HepG2 (cell line): ENCODE measurements around the gene DALRD3. TPM values are rescaled to one million over a fixed set of nuclear protein-coding genes. Genes with fewer than 3 reads are reported as not detected.

ENCODE experiments used
- BCL3 ChIP-seq: sonication (generic); formaldehyde crosslinking; IDR thresholded peaks from 2 replicates; pipeline ENCODE4 v1.5.1; 2020; ENCODE audit warnings: mild to moderate bottlenecking, missing genetic modification reagents, moderate library complexity
- MAZ ChIP-seq, 2 experiments: sonication (generic) in 1 of 2; formaldehyde crosslinking in 1 of 2; IDR thresholded peaks; 2 replicates each; pipeline versions ENCODE4 v1.5.0 to v1.6.1; 2012 to 2020; ENCODE audit warnings: low read depth in 2 of 2, mild to moderate bottlenecking in 2 of 2, borderline replicate concordance in 1 of 2, improper control_type of control experiment in 1 of 2, low read length in 1 of 2, missing genetic modification reagents in 1 of 2, moderate library complexity in 1 of 2
- NR2F6 ChIP-seq, 2 experiments: IDR thresholded peaks; 2 replicates each; pipeline ENCODE4 v1.6.1; 2016; ENCODE audit warnings: antibody characterized with exemption in 1 of 2, mild to moderate bottlenecking in 1 of 2
- REPIN1 ChIP-seq: sonication (generic); formaldehyde crosslinking; IDR thresholded peaks from 2 replicates; pipeline ENCODE4 v1.8.0; 2022; ENCODE audit warnings: missing genetic modification reagents, low read depth, mild to moderate bottlenecking, borderline replicate concordance
- SMAD3 ChIP-seq: sonication (generic); formaldehyde crosslinking; IDR thresholded peaks from 2 replicates; pipeline ENCODE4 v1.4.0; 2020; ENCODE audit warnings: missing genetic modification reagents
- ZNF24 ChIP-seq: fragments of 450-650 bp; IDR thresholded peaks from 2 replicates; pipeline ENCODE4 v1.6.1; 2017; ENCODE audit warnings: antibody characterized with exemption, mild to moderate bottlenecking
- ZNF432 ChIP-seq: sonication (generic); formaldehyde crosslinking; IDR thresholded peaks from 2 replicates; pipeline ENCODE4 v1.5.0; 2020; ENCODE audit warnings: missing genetic modification reagents, mild to moderate bottlenecking, borderline replicate concordance
- ZNF598 ChIP-seq: sonication (generic); formaldehyde crosslinking; IDR thresholded peaks from 2 replicates; pipeline ENCODE4 v1.5.1; 2020; ENCODE audit warnings: mild to moderate bottlenecking, missing genetic modification reagents, borderline replicate concordance
- ZNF776 ChIP-seq: sonication (generic); formaldehyde crosslinking; IDR thresholded peaks from 2 replicates; pipeline ENCODE4 v1.4.0; 2020; ENCODE audit warnings: mild to moderate bottlenecking, missing genetic modification reagents
- ZNF780A ChIP-seq: sonication (generic); formaldehyde crosslinking; IDR thresholded peaks from 2 replicates; pipeline ENCODE4 v1.8.0; 2022; ENCODE audit warnings: mild to moderate bottlenecking, missing genetic modification reagents, moderate library complexity
- ZNF841 ChIP-seq: sonication (generic); formaldehyde crosslinking; IDR thresholded peaks from 2 replicates; pipeline ENCODE4 v1.8.1; 2023; ENCODE audit warnings: missing genetic modification reagents, borderline replicate concordance
- polyA plus RNA-seq, 8 experiments: library from polyadenylated mRNA; depleted of rRNA in 3 of 8; stranded (reverse) in 7 of 8; unstranded in 1 of 8; fragments of >200 nt; fragmentation: Illumina TruSeq in 4 of 8; extraction: Trizol in 4 of 8; gene quantifications; 2 replicates each; pipeline versions ENCODE4 v1.2.1 to v1.2.3, GENCODE V29; 2011 to 2016; ENCODE audit warnings: low read depth in 4 of 8, missing spikeins in 1 of 8, mixed read lengths in 1 of 8; ENCODE audit not compliant: insufficient read depth in 1 of 8
- total RNA-seq, 5 experiments: library from RNA; depleted of rRNA; stranded (reverse); fragments of >200 nt; fragmentation: Illumina TruSeq; extraction: Trizol; gene quantifications; 2 replicates each; pipeline ENCODE4 v1.2.3, GENCODE V29; 2016; ENCODE audit warnings: low read depth in 1 of 5
- TF ChIP-seq, protein P1 (sequence below): sonication (generic); formaldehyde crosslinking; IDR thresholded peaks from 2 replicates; pipeline ENCODE4 v1.4.0; 2020; ENCODE audit warnings: mild to moderate bottlenecking, missing genetic modification reagents, borderline replicate concordance
- TF ChIP-seq, protein P2 (sequence below): sonication (generic); formaldehyde crosslinking; IDR thresholded peaks from 2 replicates; pipeline ENCODE4 v1.5.0; 2020; ENCODE audit warnings: mild to moderate bottlenecking, missing genetic modification reagents, moderate library complexity

The DALRD3 gene
- total and polyA plus RNA-seq, 2 of the 13 experiments (the other 11 are each of a cell fraction or from before 2014, with no cell fraction given): 19.9 to 36.5 TPM

DNA sequence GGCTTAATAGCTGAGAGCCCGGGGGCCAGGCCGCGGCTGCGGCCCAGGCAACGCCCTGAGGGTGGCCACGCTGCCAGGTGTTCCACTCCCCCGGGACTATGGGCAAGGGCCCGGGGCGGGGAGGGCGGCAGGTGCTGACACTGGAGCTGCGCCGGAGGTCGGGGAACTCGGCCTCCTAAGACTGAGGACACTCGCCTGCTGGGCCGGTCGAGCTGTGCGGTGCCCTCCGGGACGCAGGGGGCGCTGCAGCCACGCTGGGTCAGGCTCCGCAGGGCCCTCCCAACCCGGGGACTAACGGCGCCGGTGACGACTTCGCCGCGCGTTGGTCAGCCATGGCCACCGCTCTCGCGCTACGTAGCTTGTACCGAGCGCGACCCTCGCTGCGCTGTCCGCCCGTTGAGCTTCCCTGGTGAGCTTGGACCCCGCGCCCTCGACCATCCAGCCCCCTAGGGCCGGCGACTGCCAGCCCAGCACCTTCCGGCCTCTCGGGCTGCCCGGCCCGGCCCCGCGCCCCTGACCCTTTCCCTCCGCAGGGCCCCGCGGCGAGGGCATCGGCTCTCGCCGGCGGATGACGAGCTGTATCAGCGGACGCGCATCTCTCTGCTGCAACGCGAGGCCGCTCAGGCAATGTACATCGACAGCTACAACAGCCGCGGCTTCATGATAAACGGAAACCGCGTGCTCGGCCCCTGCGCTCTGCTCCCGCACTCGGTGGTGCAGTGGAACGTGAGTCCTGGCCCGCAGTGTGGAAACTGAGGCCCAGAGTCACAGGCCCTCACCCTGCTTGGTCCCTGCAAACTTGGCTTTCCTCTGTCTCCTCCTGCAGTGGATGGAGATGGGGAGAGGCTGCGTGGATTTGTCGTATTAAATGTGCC, 3.7 kb upstream of the DALRD3 start, which contains the start of gene NDUFAF3 (continued):
- TF ChIP-seq, protein P1, sequence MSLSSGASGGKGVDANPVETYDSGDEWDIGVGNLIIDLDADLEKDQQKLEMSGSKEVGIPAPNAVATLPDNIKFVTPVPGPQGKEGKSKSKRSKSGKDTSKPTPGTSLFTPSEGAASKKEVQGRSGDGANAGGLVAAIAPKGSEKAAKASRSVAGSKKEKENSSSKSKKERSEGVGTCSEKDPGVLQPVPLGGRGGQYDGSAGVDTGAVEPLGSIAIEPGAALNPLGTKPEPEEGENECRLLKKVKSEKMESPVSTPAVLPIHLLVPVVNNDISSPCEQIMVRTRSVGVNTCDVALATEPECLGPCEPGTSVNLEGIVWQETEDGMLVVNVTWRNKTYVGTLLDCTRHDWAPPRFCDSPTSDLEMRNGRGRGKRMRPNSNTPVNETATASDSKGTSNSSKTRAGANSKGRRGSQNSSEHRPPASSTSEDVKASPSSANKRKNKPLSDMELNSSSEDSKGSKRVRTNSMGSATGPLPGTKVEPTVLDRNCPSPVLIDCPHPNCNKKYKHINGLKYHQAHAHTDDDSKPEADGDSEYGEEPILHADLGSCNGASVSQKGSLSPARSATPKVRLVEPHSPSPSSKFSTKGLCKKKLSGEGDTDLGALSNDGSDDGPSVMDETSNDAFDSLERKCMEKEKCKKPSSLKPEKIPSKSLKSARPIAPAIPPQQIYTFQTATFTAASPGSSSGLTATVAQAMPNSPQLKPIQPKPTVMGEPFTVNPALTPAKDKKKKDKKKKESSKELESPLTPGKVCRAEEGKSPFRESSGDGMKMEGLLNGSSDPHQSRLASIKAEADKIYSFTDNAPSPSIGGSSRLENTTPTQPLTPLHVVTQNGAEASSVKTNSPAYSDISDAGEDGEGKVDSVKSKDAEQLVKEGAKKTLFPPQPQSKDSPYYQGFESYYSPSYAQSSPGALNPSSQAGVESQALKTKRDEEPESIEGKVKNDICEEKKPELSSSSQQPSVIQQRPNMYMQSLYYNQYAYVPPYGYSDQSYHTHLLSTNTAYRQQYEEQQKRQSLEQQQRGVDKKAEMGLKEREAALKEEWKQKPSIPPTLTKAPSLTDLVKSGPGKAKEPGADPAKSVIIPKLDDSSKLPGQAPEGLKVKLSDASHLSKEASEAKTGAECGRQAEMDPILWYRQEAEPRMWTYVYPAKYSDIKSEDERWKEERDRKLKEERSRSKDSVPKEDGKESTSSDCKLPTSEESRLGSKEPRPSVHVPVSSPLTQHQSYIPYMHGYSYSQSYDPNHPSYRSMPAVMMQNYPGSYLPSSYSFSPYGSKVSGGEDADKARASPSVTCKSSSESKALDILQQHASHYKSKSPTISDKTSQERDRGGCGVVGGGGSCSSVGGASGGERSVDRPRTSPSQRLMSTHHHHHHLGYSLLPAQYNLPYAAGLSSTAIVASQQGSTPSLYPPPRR (CRISPR knock-in tag): no peak
- no peak for TF ChIP-seq SMAD3 (CRISPR knock-in tag)
- TF ChIP-seq ZNF24: 0 out of 2 replicates have a peak, but pooled peaks have one; percentile 10
- peak; percentile 89; the same call in 1 of the 2 replicates for TF ChIP-seq ZNF776 (CRISPR knock-in tag)
- TF ChIP-seq REPIN1 (CRISPR knock-in tag): peak; percentile 71; the same call in 1 of the 2 replicates
- peak; percentile 71; the same call in 1 of the 2 replicates for TF ChIP-seq ZNF780A (CRISPR knock-in tag)
- TF ChIP-seq ZNF841 (CRISPR knock-in tag): no peak
- 0 out of 2 replicates have a peak, but pooled peaks have one; percentile 73 for TF ChIP-seq ZNF432 (CRISPR knock-in tag)
- TF ChIP-seq, protein P2, sequence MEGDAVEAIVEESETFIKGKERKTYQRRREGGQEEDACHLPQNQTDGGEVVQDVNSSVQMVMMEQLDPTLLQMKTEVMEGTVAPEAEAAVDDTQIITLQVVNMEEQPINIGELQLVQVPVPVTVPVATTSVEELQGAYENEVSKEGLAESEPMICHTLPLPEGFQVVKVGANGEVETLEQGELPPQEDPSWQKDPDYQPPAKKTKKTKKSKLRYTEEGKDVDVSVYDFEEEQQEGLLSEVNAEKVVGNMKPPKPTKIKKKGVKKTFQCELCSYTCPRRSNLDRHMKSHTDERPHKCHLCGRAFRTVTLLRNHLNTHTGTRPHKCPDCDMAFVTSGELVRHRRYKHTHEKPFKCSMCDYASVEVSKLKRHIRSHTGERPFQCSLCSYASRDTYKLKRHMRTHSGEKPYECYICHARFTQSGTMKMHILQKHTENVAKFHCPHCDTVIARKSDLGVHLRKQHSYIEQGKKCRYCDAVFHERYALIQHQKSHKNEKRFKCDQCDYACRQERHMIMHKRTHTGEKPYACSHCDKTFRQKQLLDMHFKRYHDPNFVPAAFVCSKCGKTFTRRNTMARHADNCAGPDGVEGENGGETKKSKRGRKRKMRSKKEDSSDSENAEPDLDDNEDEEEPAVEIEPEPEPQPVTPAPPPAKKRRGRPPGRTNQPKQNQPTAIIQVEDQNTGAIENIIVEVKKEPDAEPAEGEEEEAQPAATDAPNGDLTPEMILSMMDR: peak; percentile 97
- TF ChIP-seq ZNF598 (CRISPR knock-in tag): no peak; the same call in 1 of the 2 replicates
- TF ChIP-seq NR2F6 (IDR thresholded peaks at IDR 0.05): no peak
- 0 out of 2 replicates have a peak, but pooled peaks have one; percentile 43 for TF ChIP-seq NR2F6 (CRISPR knock-in tag; IDR thresholded peaks at IDR 0.05)
- TF ChIP-seq BCL3 (CRISPR knock-in tag): no peak; the same call in none of the 2 replicates
- TF ChIP-seq MAZ (IDR thresholded peaks at IDR 0.05; ENCODE audit: borderline replicate concordance, low read depth, low read length): peak; percentile 67
- peak; percentile 45; the same call in 1 of the 2 replicates for TF ChIP-seq MAZ (CRISPR knock-in tag; IDR thresholded peaks at IDR 0.05; ENCODE audit: low read depth)
